ENCODE results near the gene HCN3.

- TF ChIP-seq CTCF (IDR thresholded peaks at IDR 0.05; ENCODE audit: low read length) (no peak), EZH2phosphoT487 (IDR thresholded peaks at IDR 0.05; ENCODE audit: low read length) (no peak)
Measured at GRCh38 chr1:155255243-155256007, 21.8 kb upstream of the HCN3 start, which contains the start of gene ENTREP3.

Measured in MM.1S (cell line).